ENCODE data around the gene KIAA0930. TPM values are rescaled to one million over a fixed set of nuclear protein-coding genes. Genes with fewer than 3 reads are reported as not detected.
"Not testable (repeated sequence)": the region's sequence is repeated elsewhere in the genome, so short reads cannot be mapped to it uniquely, and the experiment has no call there.

Gene KIAA0930
- total RNA-seq, 1 donor from 2014 or later = 89.2 TPM

DNA sequence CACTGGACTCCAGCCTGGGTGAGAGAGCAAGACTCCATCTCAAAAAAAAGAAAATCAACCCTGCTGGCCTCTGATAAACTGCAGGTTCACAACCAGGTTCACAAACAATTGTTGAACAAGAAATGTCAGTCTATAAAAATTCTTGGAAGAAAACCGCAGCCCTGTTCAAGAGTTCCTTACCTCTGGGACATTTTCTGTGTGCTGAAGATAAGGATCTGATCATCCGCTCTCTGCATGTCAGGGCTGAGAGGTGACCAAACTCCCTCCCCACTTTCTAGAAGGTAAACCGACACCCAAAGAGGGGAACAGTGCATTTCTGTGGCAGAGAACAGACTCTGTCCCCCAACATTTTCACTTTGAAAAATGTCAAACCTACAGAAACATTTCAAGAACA is 39.9 kb upstream of the KIAA0930 start:
- Histone ChIP-seq H3K36me3 (no peaks in the 10 kb centered on the region), H3K27ac (no peak overlapping the region), H3K27me3 (ENCODE audit: low read depth) (peaks cover 10% of the 10 kb centered on the region), H3K4me3 (no peak overlapping the region), H3K9me3 (no peaks in the 10 kb centered on the region), H3K4me1 (peaks cover 24% of the 10 kb centered on the region)
- ATAC-seq (no peak), DNase-seq (no peak)
- TF ChIP-seq, protein P1, sequence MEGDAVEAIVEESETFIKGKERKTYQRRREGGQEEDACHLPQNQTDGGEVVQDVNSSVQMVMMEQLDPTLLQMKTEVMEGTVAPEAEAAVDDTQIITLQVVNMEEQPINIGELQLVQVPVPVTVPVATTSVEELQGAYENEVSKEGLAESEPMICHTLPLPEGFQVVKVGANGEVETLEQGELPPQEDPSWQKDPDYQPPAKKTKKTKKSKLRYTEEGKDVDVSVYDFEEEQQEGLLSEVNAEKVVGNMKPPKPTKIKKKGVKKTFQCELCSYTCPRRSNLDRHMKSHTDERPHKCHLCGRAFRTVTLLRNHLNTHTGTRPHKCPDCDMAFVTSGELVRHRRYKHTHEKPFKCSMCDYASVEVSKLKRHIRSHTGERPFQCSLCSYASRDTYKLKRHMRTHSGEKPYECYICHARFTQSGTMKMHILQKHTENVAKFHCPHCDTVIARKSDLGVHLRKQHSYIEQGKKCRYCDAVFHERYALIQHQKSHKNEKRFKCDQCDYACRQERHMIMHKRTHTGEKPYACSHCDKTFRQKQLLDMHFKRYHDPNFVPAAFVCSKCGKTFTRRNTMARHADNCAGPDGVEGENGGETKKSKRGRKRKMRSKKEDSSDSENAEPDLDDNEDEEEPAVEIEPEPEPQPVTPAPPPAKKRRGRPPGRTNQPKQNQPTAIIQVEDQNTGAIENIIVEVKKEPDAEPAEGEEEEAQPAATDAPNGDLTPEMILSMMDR (IDR thresholded peaks at IDR 0.05) = no peak
- intact Hi-C loops (cut with DNase I) = no loop called here

DNA sequence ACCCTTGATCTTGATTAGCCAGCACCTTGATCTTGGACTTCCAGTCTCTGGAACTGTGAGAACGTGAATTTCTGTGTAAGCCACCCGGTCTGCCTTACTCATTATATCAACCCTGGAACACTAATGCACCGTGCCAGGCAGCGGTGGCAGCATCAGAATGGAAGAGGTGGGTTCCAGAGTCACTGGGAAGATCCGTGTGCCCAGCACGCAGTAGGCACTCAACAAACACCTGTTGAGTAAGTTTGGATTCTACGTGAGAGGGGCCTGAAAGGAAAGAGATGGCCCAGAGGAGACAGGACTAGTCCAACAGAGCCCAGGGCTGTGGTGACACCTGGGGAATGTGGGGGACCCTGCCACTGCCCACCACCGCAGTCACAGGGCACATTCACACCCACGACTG is 37.4 kb upstream of the KIAA0930 start:
- Histone ChIP-seq H3K4me3 (no peak overlapping the region), H3K9me3 (no peaks in the 10 kb centered on the region), H3K27me3 (ENCODE audit: low read depth) (no peaks in the 10 kb centered on the region), H3K27ac (no peak overlapping the region), H3K4me1 (peaks cover 14% of the 10 kb centered on the region), H3K36me3 (no peaks in the 10 kb centered on the region)
- intact Hi-C loops (cut with DNase I) = no loop called here
- DNase-seq (no peak), ATAC-seq (no peak)
- TF ChIP-seq, protein P1 (IDR thresholded peaks at IDR 0.05) = no peak

- ATAC-seq; DNase-seq; H3K4me3 ChIP-seq; H3K27ac ChIP-seq; intact Hi-C loops (cut with DNase I); H3K36me3 ChIP-seq; H3K27me3 ChIP-seq (ENCODE audit: low read depth); H3K9me3 ChIP-seq: not testable (repeated sequence)
- peaks cover 14% of the 10 kb centered on the region for H3K4me1 ChIP-seq
Observed at GRCh38 chr22:45277720-45278119, 37.0 kb upstream of the KIAA0930 start.

DNA sequence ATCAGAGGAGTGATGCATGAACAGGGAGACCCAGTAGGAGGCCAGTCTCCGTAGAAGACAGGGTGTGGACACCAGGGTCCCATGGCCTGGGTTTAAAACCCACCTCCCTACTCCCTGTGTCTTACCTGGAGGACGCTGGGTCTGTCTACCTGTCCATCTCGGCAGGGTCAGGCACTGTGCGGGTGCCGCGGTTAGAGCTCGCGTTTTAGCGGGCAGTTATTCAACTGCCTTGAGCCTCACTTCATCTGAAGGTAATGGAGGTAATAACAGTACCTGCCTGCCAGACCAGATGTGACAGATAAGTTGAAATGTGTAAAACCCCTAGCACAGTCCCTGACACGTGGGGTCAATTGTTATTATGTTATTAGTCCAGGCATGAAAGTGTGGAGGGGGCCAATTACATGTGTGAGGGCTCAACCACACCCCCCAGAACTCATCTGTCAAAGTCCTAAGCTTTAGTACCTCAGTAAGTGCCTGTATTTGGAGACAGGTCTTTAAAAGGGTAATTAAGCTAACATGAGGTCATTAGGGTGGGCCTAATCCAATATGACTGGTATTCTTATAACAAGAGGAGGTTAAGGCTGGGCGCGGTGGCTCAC is 35.9 kb upstream of the KIAA0930 start:
- no peak overlapping the region for H3K4me3 ChIP-seq
- peaks cover 16% of the 10 kb centered on the region for H3K4me1 ChIP-seq
- no peak overlapping the region for H3K27ac ChIP-seq
- H3K36me3 ChIP-seq = no peaks in the 10 kb centered on the region
- H3K9me3 ChIP-seq = no peaks in the 10 kb centered on the region
- intact Hi-C loops (cut with DNase I) = no loop called here
- H3K27me3 ChIP-seq (ENCODE audit: low read depth) = no peaks in the 10 kb centered on the region
- TF ChIP-seq, protein P1 (IDR thresholded peaks at IDR 0.05) = no peak
- ATAC-seq (no peak), DNase-seq (no peak)

GRCh38 chr22:45273452-45274075 is 32.9 kb upstream of the KIAA0930 start:
- H3K4me3 ChIP-seq = no peak overlapping the region
- DNase-seq = no peak
- no peak for ATAC-seq
- TF ChIP-seq, protein P1 (IDR thresholded peaks at IDR 0.05) = no peak
- no peaks in the 10 kb centered on the region for H3K9me3 ChIP-seq
- intact Hi-C loops (cut with DNase I) = no loop called here
- H3K27me3 ChIP-seq (ENCODE audit: low read depth) = peaks cover 6% of the 10 kb centered on the region
- peaks cover 16% of the 10 kb centered on the region for H3K4me1 ChIP-seq
- H3K36me3 ChIP-seq = no peaks in the 10 kb centered on the region
- H3K27ac ChIP-seq = no peak overlapping the region

DNA sequence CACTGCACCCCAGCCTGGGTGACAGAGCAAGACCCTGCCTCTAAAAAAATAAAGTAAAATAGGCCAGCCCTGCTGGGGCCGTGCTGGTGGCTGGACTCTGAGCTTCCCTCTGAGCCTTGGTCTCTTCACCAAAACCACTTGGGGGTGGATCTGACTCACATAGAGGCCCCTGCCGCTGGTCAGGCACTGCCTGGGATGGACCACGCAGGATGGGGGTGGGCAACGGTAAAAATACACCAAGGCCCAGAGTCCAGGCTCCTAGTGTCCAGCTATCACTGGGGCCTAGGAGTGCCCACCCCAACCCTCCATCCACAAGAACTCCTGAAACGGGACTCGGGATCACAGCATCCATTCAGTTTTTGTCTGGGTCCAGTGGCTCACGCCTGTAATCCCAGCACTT is 31.8 kb upstream of the KIAA0930 start:
- Histone ChIP-seq H3K36me3 (no peaks in the 10 kb centered on the region), H3K27me3 (ENCODE audit: low read depth) (peaks cover 10% of the 10 kb centered on the region), H3K4me1 (peaks cover 16% of the 10 kb centered on the region), H3K4me3 (no peak overlapping the region), H3K27ac (peak overlapping the region; percentile 70), H3K9me3 (no peaks in the 10 kb centered on the region)
- TF ChIP-seq, protein P1 (IDR thresholded peaks at IDR 0.05) = no peak
- ATAC-seq (no peak), DNase-seq (no peak)
- intact Hi-C loops (cut with DNase I) = no loop called here

All from lower lobe of right lung (tissue), 2 donors.